Right renal pelvis (tissue), 4 donors: ENCODE measurements around the gene HSD17B1. TPM values are rescaled to one million over a fixed set of nuclear protein-coding genes. Genes with fewer than 3 reads are reported as not detected.
"Not testable (repeated sequence)": the region's sequence is repeated elsewhere in the genome, so short reads cannot be mapped to it uniquely, and the experiment has no call there.

Experiments used
- DNase-seq, 4 donors: peaks; one replicate each; pipeline ENCODE4 v3.0.0-alpha.2; 2013; ENCODE audit warnings: low read depth in 4 of 4, low spot score in 3 of 4, missing footprints in 1 of 4
- polyA plus RNA-seq, 4 donors: library from polyadenylated mRNA; unstranded; fragments of 120-200 nt; gene quantifications; one replicate each; pipeline ENCODE4 v1.2.1, GENCODE V29; 2013; ENCODE audit not compliant: insufficient read length in 4 of 4

HSD17B1 gene
- polyA plus RNA-seq, 4 donors = 3.0 to 4.8 (median 3.4) TPM

DNA sequence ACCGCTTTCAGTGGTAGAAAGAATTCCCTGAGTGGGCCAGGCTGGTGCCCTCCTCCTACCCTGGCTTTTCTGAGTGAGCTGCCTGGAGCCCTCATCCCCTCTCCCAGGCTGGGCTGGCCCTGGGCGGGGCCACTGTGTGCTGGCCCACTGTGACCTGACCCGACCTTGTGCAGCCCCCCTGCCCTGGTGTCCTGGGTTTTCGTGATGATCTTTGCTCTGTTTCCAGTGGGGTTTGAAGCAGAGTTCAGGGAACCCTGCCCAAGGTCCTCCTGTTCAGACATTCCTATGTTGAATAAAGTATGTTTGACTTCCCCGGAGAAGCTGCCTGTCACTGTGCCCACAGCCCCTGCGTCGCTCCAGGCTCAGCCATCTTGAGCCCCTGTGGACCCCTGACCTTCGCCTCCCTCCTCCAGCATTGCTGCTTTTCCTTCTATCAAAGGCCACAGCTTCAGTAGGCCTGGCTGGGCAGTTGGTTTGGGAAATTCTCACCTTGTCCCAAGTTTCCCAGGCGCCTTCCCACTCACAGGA, 30.4 kb upstream of the HSD17B1 start:
- no peak for DNase-seq

DNA sequence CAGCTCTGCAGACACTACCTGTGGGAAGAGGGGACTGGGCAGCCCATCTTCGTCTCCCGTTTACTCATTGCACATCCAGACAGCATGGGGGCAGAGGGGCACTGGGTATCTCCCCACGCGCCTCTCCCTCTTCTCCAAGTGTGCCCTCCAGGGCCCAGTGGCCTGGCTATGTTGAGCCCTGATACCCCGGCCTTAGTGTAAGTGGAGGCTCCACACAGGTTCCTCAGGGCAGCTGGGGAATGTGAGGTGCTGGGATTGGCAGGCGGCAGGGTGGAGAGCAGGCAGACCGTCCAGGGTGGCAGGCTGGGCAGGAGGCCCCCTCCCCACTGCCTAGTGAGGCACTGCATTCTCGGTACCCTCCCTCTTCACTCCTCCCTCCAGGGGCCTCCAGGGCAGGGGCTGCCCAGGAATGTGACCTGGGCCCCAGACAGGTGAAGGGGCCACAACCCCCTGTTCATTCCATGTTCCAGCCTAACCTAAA, 29.9 kb upstream of the HSD17B1 start:
- DNase-seq = no peak

DNA sequence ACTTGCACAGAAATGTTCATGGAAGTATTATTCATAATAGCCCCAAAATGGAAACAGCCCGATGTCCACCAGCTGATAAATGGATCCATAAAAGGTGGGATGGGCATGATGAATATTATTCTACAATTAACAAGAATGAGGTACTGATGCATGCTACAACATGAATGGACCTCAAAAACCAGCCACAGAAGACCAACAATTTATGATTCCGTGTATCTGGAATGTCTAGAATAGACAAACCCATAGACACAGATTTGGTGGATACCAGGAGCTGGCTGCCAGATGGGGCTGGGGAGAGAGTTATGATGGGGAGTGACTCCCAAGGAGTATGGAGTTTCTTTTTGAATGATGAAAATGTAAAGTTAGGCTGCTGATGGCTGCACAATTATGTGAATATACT, 27.5 kb upstream of the HSD17B1 start:
- DNase-seq = no peak

DNA sequence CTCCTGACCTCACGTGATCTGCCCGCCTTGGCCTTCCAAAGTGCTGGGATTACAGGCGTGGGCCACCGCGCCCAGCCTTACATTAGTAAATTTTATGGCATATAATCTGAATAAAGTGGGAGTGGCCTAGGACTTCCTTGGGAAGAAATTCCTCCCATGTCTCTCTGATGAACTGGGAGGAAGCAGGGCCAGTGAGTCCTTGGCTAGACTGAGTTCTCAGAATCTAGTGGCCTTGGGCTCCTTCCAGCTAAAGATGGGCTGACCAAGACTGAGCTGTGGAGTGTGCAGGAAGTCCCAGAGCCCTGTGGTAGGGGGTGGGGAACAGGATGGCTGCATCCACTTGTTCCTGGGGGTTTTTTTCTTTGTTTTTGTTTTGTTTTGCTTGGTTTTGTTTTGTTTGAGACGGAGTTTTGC, 26.7 kb upstream of the HSD17B1 start:
- DNase-seq = no peak

DNA sequence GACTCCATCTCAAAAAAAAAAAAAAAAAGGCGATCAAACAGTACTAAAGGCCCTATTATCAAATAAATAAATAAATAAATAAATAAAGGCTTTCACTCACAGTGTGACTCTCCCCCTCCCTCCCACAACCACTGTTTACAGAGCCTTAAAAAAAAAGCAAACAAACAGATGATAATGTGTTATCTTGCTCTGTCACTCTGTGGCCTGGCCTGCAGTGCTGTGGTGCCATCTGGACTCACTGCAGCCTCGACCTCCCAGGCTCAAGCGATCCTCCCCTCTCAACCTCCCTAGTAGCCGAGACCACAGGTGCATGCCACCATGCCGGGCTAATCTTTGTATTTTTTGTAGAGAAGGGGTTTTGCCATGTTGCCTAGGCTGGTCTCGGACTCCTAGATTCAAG, 24.8 kb upstream of the HSD17B1 start:
- DNase-seq = no peak

DNA sequence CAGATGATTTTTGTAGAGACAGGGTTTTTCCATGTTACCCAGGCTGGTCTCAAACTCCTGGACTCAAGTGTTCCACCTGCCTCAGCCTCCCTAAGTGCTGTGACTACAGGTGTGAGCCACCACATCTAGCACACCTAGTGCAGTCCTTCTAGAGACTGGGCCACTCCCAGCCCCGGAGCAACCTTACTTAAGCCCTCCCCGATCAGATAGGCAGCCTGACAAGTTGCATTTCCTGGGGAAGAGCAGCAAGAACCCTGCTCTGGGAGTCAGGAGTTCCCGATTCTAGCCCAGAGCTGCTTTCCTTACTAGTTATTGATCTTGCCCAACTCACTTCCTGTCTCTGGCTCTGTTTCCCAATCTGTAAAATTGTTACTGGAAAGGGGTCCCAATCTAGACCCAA, 23.7 kb upstream of the HSD17B1 start:
- no peak for DNase-seq

DNA sequence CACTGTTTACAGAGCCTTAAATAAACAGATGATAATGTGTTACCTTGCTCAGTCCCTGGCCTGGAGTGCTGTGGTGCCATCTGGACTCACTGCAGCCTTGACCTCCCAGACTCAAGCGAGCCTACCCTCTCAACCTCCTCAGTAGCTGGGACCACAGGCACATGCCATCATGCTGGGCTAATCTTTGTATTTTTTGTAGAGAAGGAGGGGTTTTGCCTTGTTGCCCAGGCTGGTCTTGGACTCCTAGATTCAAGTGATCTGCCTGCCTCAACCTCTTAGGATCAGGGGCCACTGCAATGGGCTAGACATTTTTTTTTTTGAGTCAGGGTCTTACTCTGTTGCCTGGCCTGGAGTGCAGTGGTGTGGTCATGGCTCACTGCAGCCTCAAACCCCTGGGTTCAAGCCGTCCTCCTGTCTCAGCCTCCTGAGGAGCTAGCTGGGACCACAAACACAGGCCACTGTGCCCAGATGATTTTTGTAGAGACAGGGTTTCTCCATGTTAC, 21.7 kb upstream of the HSD17B1 start:
- no peak for DNase-seq

DNA sequence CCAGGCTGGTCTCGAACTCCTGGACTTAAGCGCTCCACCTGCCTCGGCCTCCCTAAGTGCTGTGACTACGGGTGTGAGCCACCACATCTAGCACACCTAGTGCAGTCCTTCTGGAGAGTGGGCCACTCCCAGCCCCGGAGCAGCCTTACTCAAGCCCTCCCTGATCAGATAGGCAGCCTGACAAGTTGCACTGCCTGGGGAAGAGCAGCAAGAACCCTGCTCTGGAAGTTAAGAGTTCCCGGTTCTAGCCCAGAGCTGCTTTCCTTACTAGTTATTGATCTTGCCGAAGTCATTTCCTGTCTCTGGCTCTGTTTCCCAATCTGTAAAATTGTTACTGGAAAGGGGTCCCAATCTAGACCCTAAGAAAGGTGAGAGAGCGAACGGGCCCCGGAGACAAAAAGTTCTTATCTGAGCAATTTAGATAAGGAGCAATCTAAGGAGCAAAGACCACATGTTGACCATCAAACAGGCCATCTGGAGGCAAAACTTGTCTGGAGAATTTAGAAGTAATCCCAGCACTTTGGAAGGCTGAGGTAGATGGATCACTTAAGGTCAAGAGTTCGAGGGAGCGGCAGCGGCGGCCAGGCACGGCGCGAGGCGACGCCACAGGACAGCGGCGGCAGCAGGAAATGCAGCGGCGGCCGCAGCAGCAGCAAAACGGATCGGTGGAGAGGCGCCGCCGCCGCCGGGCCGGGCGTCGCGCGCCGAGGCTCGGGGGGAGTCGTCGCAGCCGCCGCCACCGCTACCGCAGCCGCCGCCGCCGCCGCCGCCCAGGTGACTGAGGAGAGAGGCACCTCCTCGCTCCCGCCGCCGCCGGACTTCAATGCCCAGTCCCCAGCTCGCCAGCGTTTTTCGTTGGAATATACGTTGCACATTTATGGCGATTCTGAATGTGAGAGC, 21.0 kb upstream of the HSD17B1 start:
- DNase-seq = no peak

DNA sequence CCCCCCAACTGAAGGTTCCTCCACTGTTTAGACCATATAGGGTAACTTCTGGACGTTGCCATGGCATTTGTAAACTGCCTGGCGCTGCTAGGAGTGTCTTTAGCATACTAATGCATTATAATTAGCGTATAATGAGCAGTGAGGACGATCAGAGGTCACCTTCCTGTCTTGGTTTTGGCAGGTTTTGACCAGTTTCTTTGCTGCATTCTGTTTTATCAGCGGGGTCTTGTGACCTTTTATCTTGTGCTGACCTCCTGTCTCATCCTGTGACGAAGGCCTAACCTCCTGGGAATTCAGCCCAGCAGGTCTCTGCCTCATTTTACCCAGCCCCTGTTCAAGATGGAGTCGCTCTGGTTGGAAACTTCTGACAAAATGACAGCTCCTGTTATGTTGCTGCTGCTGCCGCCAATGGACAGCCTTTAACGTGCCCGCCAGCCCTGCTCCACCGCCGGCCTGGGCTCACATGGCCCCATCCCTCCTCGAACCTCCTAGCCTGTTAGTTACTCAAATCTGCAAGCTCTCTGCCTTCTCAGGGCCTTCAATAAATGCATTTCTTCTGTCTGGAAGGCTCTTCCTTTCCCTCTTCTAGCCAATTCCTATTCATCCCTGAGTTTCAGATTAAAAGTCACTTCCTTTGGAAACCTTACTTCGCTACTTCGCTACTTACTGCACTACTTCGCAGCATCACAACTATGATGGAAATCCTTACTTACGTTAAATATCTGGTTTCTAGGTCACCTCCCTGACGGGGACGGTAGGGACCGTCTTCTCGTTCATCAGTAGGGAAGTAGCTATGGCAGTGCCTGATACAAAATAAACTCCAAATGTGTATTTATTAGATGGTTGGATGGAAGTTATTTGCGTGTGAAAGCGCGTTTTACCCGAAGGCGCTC, 17.3 kb upstream of the HSD17B1 start:
- no peak for DNase-seq

DNA sequence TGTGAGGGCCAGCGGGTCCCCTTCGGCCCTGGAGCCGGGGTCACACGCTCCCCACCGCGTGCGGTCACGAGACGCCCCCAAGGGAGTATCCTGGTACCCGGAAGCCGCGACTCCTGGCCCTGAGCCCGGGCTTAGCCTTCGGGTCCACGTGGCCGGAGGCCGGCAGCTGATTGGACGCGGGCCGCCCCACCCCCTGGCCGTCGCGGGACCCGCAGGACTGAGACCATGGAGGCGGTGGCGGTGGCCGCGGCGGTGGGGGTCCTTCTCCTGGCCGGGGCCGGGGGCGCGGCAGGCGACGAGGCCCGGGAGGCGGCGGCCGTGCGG, 16.7 kb upstream of the HSD17B1 start, which contains the start of gene NAGLU:
Gene NAGLU, plus strand, starts transcription at position 194 of the 324 bp plus-strand sequence. Its CDS starts 32 bp downstream, at position 226.
- DNase-seq = peak in 2 of 4 donors; percentile 80 to 81

DNA sequence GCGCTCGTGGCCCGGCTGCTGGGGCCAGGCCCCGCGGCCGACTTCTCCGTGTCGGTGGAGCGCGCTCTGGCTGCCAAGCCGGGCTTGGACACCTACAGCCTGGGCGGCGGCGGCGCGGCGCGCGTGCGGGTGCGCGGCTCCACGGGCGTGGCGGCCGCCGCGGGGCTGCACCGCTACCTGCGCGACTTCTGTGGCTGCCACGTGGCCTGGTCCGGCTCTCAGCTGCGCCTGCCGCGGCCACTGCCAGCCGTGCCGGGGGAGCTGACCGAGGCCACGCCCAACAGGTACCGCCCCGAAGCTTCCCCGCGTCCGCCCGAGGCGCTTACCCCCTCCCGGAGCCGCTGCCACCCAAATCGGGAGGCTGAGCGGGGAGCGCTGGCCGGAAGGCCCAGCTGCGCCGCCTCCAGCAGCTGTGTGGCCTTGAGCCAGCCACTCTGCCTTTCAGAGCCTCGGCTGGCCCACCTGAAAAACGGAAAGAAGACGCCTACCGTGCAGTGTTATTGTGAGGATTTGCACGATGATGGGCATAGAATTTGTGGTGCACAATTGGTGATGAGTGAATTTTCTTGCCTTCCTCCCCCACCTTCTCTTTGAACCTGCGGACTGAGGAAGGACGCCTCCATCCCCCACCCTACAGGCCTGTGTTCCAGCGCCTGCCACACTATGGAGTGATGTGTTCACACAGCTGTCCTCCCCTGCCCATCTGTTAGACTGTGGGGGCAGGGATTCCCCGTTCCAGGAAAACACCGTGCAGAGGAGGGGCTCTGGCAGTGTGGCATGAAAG, 16.2 kb upstream of the HSD17B1 start:
- DNase-seq = no peak

DNA sequence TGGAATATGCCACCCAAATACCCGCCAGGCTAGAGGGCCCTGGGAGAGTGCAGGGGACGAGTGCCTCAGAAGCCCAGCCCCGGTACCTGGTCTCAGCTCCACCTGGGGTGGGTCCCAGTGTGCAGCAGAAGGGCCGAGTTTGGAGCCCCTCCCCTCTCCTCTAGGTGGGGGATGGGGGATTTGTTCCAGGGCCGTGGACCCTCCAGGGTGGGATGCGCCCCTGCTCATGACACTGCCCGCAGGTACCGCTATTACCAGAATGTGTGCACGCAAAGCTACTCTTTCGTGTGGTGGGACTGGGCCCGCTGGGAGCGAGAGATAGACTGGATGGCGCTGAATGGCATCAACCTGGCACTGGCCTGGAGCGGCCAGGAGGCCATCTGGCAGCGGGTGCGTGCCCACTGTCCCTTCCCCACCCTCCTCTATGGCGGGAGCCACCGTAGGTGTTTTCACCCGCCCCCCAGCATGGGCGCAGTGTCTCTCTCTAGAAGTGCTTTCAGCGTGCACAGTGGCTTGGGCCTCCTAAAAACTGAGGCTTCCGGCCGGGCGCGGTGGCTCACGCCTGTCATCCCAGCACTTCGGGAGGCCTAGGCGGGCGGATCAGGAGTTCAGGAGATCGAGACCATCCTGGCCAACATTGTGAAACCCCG, 15.4 kb upstream of the HSD17B1 start:
- no peak for DNase-seq

DNA sequence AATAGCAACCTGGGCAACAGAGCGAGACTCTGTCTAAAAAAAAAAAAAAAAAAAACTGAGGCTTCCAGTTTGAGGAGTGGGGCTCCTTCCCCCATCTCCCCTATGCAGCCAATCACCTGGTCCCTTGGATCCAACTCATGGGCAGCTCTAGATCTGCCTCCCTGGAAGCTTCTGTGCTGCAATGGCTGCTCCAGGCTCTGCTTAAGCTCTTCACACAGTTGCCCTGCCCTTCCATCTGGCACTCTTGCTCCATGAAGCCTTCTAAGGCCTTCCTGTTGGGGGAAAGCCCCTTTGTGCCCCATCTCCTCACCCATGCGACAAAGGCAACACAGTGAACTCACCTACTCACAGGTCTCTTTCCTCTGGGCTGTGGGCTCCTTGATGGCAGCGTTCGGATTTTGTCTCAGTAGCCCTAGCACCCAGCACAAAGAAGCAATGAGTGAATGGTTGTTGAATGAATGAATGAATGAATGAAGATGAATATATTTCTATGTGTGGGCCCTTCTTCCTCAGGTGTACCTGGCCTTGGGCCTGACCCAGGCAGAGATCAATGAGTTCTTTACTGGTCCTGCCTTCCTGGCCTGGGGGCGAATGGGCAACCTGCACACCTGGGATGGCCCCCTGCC, 14.8 kb upstream of the HSD17B1 start:
- no peak for DNase-seq

DNA sequence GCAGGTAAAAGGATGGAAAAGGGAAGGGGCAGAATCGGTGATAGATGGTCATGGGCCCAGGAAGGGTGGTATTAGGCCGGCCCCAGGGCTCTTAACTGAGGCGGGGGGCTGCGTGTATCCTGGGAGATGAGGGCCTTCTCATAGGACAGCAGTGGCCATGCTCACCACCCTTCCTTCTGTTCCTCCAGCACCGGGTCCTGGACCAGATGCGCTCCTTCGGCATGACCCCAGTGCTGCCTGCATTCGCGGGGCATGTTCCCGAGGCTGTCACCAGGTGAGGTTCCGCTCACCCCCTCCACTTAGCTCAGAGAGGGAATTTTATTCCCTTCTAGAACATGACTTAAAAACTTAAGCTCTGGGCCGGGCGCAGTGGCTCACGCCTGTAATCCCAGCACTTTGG, 14.2 kb upstream of the HSD17B1 start:
- DNase-seq = no peak

DNA sequence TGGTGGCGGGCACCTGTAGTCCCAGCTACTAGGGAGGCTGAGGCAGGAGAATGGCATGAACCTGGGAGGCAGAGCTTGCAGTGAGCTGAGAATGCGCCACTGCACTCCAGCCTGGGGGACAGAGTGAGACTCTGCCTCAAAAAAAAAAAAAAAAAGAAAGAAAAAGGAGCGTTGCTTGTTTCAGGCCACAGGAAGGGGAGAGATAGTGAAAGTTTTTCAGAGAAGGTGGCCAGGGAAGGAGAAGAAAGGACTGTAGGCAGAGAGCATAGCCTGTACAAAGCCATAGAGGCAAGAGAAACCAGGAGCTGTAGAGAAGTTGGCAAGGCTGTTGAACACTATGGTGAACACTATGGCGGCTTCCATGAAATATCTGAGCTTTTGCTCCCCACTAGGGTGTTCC, 12.2 kb upstream of the HSD17B1 start:
- DNase-seq = not testable (repeated sequence)

DNA sequence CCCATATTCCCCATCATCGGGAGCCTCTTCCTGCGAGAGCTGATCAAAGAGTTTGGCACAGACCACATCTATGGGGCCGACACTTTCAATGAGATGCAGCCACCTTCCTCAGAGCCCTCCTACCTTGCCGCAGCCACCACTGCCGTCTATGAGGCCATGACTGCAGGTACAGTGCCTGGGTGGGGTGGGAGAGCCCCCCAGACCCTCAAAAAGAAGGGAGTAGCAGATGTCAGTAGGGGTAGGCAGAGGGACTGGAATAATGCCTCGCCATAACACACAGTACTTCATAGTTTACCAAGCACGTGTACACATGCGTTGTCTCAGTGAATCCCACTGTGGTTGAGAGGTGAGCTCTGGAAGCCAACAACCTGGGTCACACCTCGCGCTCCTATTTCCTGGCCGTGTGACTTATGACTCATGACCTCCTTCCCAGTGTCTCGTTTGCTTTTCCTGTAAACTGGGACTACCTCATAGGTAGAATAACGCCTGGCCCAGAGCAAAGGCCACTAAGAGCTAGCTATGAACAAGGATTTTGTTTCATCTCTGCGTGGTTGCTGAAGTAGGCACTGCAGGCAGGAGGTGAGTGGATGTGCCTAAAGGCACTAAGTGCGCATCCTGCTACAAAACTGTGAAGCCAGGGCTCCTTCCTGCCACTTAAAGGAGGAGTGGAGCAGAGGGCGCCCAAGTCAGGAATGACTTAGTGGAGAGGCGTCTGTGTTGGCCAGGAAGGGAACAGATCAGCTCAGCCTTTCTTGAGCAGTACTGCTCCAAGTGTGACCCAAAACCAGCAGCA, 11.5 kb upstream of the HSD17B1 start:
- no peak for DNase-seq

DNA sequence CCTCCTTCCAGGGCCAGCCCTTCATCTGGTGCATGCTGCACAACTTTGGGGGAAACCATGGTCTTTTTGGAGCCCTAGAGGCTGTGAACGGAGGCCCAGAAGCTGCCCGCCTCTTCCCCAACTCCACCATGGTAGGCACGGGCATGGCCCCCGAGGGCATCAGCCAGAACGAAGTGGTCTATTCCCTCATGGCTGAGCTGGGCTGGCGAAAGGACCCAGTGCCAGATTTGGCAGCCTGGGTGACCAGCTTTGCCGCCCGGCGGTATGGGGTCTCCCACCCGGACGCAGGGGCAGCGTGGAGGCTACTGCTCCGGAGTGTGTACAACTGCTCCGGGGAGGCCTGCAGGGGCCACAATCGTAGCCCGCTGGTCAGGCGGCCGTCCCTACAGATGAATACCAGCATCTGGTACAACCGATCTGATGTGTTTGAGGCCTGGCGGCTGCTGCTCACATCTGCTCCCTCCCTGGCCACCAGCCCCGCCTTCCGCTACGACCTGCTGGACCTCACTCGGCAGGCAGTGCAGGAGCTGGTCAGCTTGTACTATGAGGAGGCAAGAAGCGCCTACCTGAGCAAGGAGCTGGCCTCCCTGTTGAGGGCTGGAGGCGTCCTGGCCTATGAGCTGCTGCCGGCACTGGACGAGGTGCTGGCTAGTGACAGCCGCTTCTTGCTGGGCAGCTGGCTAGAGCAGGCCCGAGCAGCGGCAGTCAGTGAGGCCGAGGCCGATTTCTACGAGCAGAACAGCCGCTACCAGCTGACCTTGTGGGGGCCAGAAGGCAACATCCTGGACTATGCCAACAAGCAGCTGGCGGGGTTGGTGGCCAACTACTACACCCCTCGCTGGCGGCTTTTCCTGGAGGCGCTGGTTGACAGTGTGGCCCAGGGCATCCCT, 9.3 kb upstream of the HSD17B1 start:
- no peak for DNase-seq
